Measurements from ENCODE around the gene KNTC1. TPM values are rescaled to one million over a fixed set of nuclear protein-coding genes. Genes with fewer than 3 reads are reported as not detected.

Gene KNTC1
- total and polyA plus RNA-seq, 2 of the 8 experiments (the other 6 are each of a cell fraction or from before 2014, with no cell fraction given), result 52.7 to 80.2 TPM

GRCh38 chr12:122665349-122665748 lies 138.3 kb downstream of the KNTC1 start:
- no peak overlapping the region for H2AK5ac ChIP-seq (ENCODE audit: low read depth, low read length)
- H4K91ac ChIP-seq (replicated peaks; ENCODE audit: insufficient read length, low read length), result no peak overlapping the region
- no peaks in the 10 kb centered on the region for H3K4me1 ChIP-seq (replicated peaks in 1 of 4; ENCODE audit: control insufficient read depth in 3 of 4, insufficient read depth in 4 of 4, low read length in 3 of 4)
- no peak overlapping the region for H3K27ac ChIP-seq (ENCODE audit: low read depth, low read length)
- no peaks in the 10 kb centered on the region for H3K36me3 ChIP-seq (ENCODE audit: control insufficient read depth in 2 of 4, insufficient read depth in 4 of 4, low read length in 3 of 4)
- no peak overlapping the region for H2BK20ac ChIP-seq (ENCODE audit: low read length)
- FAIRE-seq, result no peak
- no peaks in the 10 kb centered on the region for H3K27me3 ChIP-seq (replicated peaks in 1 of 4; ENCODE audit: control insufficient read depth in 3 of 4, extremely low read depth in 1 of 4, insufficient read depth in 3 of 4, low read length in 3 of 4)
- 76% methylated on average over 6 of the region's 8 CpGs; no CpG with 5 or more reads in 1 of the 2 experiments for WGBS, 2 experiments (ENCODE audit: extremely low coverage in 1 of 2, insufficient coverage in 1 of 2, insufficient read length in 1 of 2, insufficient replicate concordance in 2 of 2, low coverage in 1 of 2, low lambda C conversion rate in 2 of 2, missing lambda C conversion rate in 1 of 2)
- H3K79me1 ChIP-seq (ENCODE audit: low read depth, low read length), result no peaks in the 10 kb centered on the region
- no peak overlapping the region for H4K8ac ChIP-seq (ENCODE audit: extremely low read depth, insufficient read depth, low read length)
- DNase-seq (ENCODE audit: low read depth in 1 of 2, low spot score in 2 of 2), result no peak
- no peaks in the 10 kb centered on the region for H3K79me2 ChIP-seq (ENCODE audit: control insufficient read depth in 1 of 2, insufficient read depth in 2 of 2, low read length in 2 of 2)
- H2BK15ac ChIP-seq (ENCODE audit: low read length), result no peak overlapping the region
- H2BK120ac ChIP-seq (replicated peaks; ENCODE audit: low read depth, low read length), result no peak overlapping the region
- H3K4me2 ChIP-seq (ENCODE audit: insufficient read depth in 1 of 2, low read depth in 2 of 2, low read length in 2 of 2), result no peak overlapping the region
- H3K18ac ChIP-seq (ENCODE audit: extremely low read depth, low read length), result no peak overlapping the region
- H3K23me2 ChIP-seq (ENCODE audit: low read depth, low read length), result no peaks in the 10 kb centered on the region
- H4K20me1 ChIP-seq (replicated peaks in 1 of 2; ENCODE audit: control insufficient read depth in 1 of 2, insufficient read depth in 2 of 2, low read length in 2 of 2), result no peaks in the 10 kb centered on the region
- H4K5ac ChIP-seq (ENCODE audit: insufficient read length, low read depth, low read length), result no peak overlapping the region
- H3K14ac ChIP-seq (ENCODE audit: insufficient read length), result no peak overlapping the region
- ChIA-PET POLR2A (ENCODE audit: partially characterized antibody) (interaction anchor here (1.6 to 1.7 kb wide), 2 partner anchors 9 to 11 kb away, joined by 3 read pairs; no protein-coding TSS in a partner anchor), CTCF (ENCODE audit: partially characterized antibody) (interaction anchor here (1.3 kb wide), 1 partner anchor 8 kb away, joined by 5 read pairs; no protein-coding TSS in a partner anchor)
- no peak overlapping the region for H3K23ac ChIP-seq (ENCODE audit: insufficient read length)
- H3K4me3 ChIP-seq (ENCODE audit: extremely low read depth in 1 of 4, insufficient read depth in 2 of 4, low read depth in 3 of 4, low read length in 4 of 4), result no peak overlapping the region
- H3K56ac ChIP-seq (replicated peaks; ENCODE audit: insufficient read length, low read depth, low read length), result no peak overlapping the region
- no peaks in the 10 kb centered on the region for H3K9me3 ChIP-seq (ENCODE audit: insufficient read depth in 2 of 2, low read depth in 1 of 2, low read length in 1 of 2)
- no peak overlapping the region for H2BK12ac ChIP-seq (ENCODE audit: low read depth, low read length)
- H2AFZ ChIP-seq (ENCODE audit: low read length), result no peak overlapping the region
- H3K9ac ChIP-seq (replicated peaks in 1 of 4; ENCODE audit: extremely low read depth in 1 of 4, low read depth in 3 of 4, low read length in 3 of 4), result no peak overlapping the region
- no peak overlapping the region for H2BK5ac ChIP-seq (ENCODE audit: low read depth, low read length)
- no peak overlapping the region for H3K4ac ChIP-seq (replicated peaks; ENCODE audit: insufficient read length, low read depth, low read length)
- TF ChIP-seq CREB1 (IDR thresholded peaks at IDR 0.05) (no peak), ATF2 (IDR thresholded peaks at IDR 0.05; ENCODE audit: low read length) (no peak), NANOG (IDR thresholded peaks at IDR 0.05; ENCODE audit: insufficient read depth, low read depth, low read length, poor library complexity, severe bottlenecking) (no peak), GABPA (IDR thresholded peaks at IDR 0.05; ENCODE audit: borderline replicate concordance, insufficient read depth, low read length) (no peak), TCF12 (IDR thresholded peaks at IDR 0.05; ENCODE audit: low read depth, low read length) (no peak), SP4 (IDR thresholded peaks at IDR 0.05; ENCODE audit: low read length) (no peak), RFX5 (IDR thresholded peaks at IDR 0.05; ENCODE audit: borderline replicate concordance, low read depth, low read length) (no peak), GTF2F1 (IDR thresholded peaks at IDR 0.05; ENCODE audit: borderline replicate concordance, low read depth, low read length) (no peak), TBP (IDR thresholded peaks at IDR 0.05; ENCODE audit: low read depth, low read length) (no peak), POLR2AphosphoS5 (IDR thresholded peaks at IDR 0.05; ENCODE audit: low read depth, low read length) (no peak), JUN (IDR thresholded peaks at IDR 0.05; ENCODE audit: low read depth, low read length) (no peak), KDM4A (IDR thresholded peaks at IDR 0.05; ENCODE audit: low read depth, low read length, severe bottlenecking) (no peak), FOSL1 (IDR thresholded peaks at IDR 0.05; ENCODE audit: insufficient read depth, low read depth, low read length) (no peak), CHD2 (IDR thresholded peaks at IDR 0.05; ENCODE audit: low read length) (no peak)
